HepG2 (cell line): ENCODE results near the gene YIF1A. TPM values are rescaled to one million over a fixed set of nuclear protein-coding genes. Genes with fewer than 3 reads are reported as not detected.
A peak's percentile ranks its signal among the peaks of the same experiment; 100 is the strongest.

Source experiments
- DR1 ChIP-seq: sonication (generic); formaldehyde crosslinking; IDR thresholded peaks from 2 replicates; pipeline ENCODE4 v1.8.0; 2021; ENCODE audit warnings: mild to moderate bottlenecking, missing genetic modification reagents, inconsistent platforms
- ETV5 ChIP-seq: IDR thresholded peaks from 2 replicates; pipeline ENCODE4 v1.6.1; 2018; ENCODE audit warnings: missing biosample characterization, missing genetic modification reagents, inconsistent platforms, borderline replicate concordance
- HINFP ChIP-seq: sonication (generic); formaldehyde crosslinking; IDR thresholded peaks from 2 replicates; pipeline ENCODE4 v1.4.0; 2020; ENCODE audit warnings: low read depth, mild to moderate bottlenecking, missing genetic modification reagents
- IRF2 ChIP-seq: IDR thresholded peaks from 2 replicates; pipeline ENCODE4 v1.6.1; 2018; ENCODE audit warnings: missing genetic modification reagents, missing compliant biosample characterization
- KLF13 ChIP-seq: sonication (generic); formaldehyde crosslinking; IDR thresholded peaks from 2 replicates; pipeline ENCODE4 v1.4.0; 2020; ENCODE audit warnings: mild to moderate bottlenecking, missing genetic modification reagents
- MIER3 ChIP-seq: IDR thresholded peaks from 2 replicates; pipeline ENCODE4 v1.6.1; 2016; ENCODE audit warnings: missing compliant biosample characterization, borderline replicate concordance
- NFIB ChIP-seq: sonication (generic); formaldehyde crosslinking; IDR thresholded peaks from 2 replicates; pipeline ENCODE4 v1.9.0; 2021; ENCODE audit warnings: missing genetic modification reagents, mild to moderate bottlenecking, borderline replicate concordance
- SCMH1 ChIP-seq: sonication (generic); formaldehyde crosslinking; IDR thresholded peaks from 2 replicates; pipeline ENCODE4 v1.9.0; 2021; ENCODE audit warnings: missing genetic modification reagents, mild to moderate bottlenecking, borderline replicate concordance
- STAT6 ChIP-seq: sonication (generic); formaldehyde crosslinking; IDR thresholded peaks from 2 replicates; pipeline ENCODE4 v1.4.0; 2020; ENCODE audit warnings: missing genetic modification reagents, mild to moderate bottlenecking, borderline replicate concordance
- THAP11 ChIP-seq: IDR thresholded peaks from 2 replicates; pipeline ENCODE4 v1.6.1; 2016; ENCODE audit warnings: missing biosample characterization, missing genetic modification reagents
- TSC22D2 ChIP-seq: sonication (generic); formaldehyde crosslinking; IDR thresholded peaks from 2 replicates; pipeline ENCODE4 v1.5.1; 2020; ENCODE audit warnings: missing genetic modification reagents, mild to moderate bottlenecking, borderline replicate concordance
- ZBTB43 ChIP-seq: sonication (generic); formaldehyde crosslinking; conservative IDR thresholded peaks from 2 replicates; pipeline ENCODE4 v1.4.0; 2020; ENCODE audit warnings: missing genetic modification reagents
- ZNF24 ChIP-seq: fragments of 450-650 bp; IDR thresholded peaks from 2 replicates; pipeline ENCODE4 v1.6.1; 2017; ENCODE audit warnings: antibody characterized with exemption, mild to moderate bottlenecking
- ZNF260 ChIP-seq: sonication (generic); formaldehyde crosslinking; IDR thresholded peaks from 2 replicates; pipeline ENCODE4 v1.4.0; 2020; ENCODE audit warnings: missing genetic modification reagents, low read depth, mild to moderate bottlenecking, borderline replicate concordance
- ZNF530 ChIP-seq: sonication (generic); formaldehyde crosslinking; IDR thresholded peaks from 2 replicates; pipeline ENCODE4 v1.5.0; 2020; ENCODE audit warnings: low read depth, mild to moderate bottlenecking, missing genetic modification reagents
- ZNF615 ChIP-seq: sonication (generic); formaldehyde crosslinking; IDR thresholded peaks from 2 replicates; pipeline ENCODE4 v1.5.0; 2020; ENCODE audit warnings: mild to moderate bottlenecking, missing genetic modification reagents, borderline replicate concordance
- ZNF691 ChIP-seq: sonication (generic); formaldehyde crosslinking; IDR thresholded peaks from 2 replicates; pipeline ENCODE4 v1.4.0; 2020; ENCODE audit warnings: missing genetic modification reagents, low read depth, mild to moderate bottlenecking, borderline replicate concordance
- polyA plus RNA-seq, 8 experiments: library from polyadenylated mRNA; depleted of rRNA in 3 of 8; stranded (reverse) in 7 of 8; unstranded in 1 of 8; fragments of >200 nt; fragmentation: Illumina TruSeq in 4 of 8; extraction: Trizol in 4 of 8; gene quantifications; 2 replicates each; pipeline versions ENCODE4 v1.2.1 to v1.2.3, GENCODE V29; 2011 to 2016; ENCODE audit warnings: low read depth in 4 of 8, missing spikeins in 1 of 8, mixed read lengths in 1 of 8; ENCODE audit not compliant: insufficient read depth in 1 of 8
- total RNA-seq, 5 experiments: library from RNA; depleted of rRNA; stranded (reverse); fragments of >200 nt; fragmentation: Illumina TruSeq; extraction: Trizol; gene quantifications; 2 replicates each; pipeline ENCODE4 v1.2.3, GENCODE V29; 2016; ENCODE audit warnings: low read depth in 1 of 5

Gene YIF1A
- total and polyA plus RNA-seq, 2 of the 13 experiments (the other 11 are each of a cell fraction or from before 2014, with no cell fraction given): 133 to 145 TPM

- TF ChIP-seq THAP11 (CRISPR knock-in tag) (no peak), HINFP (CRISPR knock-in tag) (peak; percentile 62; the same call in 1 of the 2 replicates), ETV5 (CRISPR knock-in tag) (no peak), DR1 (CRISPR knock-in tag) (peak; percentile 11; the same call in 1 of the 2 replicates), ZNF691 (CRISPR knock-in tag) (peak; percentile 72; the same call in 1 of the 2 replicates), TSC22D2 (CRISPR knock-in tag) (0 out of 2 replicates have a peak, but pooled peaks have one; percentile 82), ZNF260 (CRISPR knock-in tag) (no peak), ZNF530 (CRISPR knock-in tag) (peak; percentile 84; the same call in 1 of the 2 replicates), ZBTB43 (CRISPR knock-in tag) (peak; percentile 79; the same call in 1 of the 2 replicates), STAT6 (no peak), KLF13 (CRISPR knock-in tag) (no peak), IRF2 (peak; percentile 84), SCMH1 (CRISPR knock-in tag) (no peak), MIER3 (CRISPR knock-in tag) (no peak), ZNF24 (no peak), NFIB (CRISPR knock-in tag) (no peak), ZNF615 (CRISPR knock-in tag) (0 out of 2 replicates have a peak, but pooled peaks have one; percentile 72)
These were observed 796 bp upstream of the YIF1A start (continued) for GRCh38 chr11:66289548-66290329.
